RWPE2 (cell line): Measurements from ENCODE around the gene WDR46.
"Not testable (repeated sequence)": the region's sequence is repeated elsewhere in the genome, so short reads cannot be mapped to it uniquely, and the experiment has no call there.

ENCODE experiments used
- ATAC-seq: fragments of 200-7000 bp; cut with Tn5 transposase; 3 replicates; pipeline ENCODE4 v1.9.1; 2021; ENCODE audit warnings: low read depth
- DNase-seq: peaks from one replicate; pipeline ENCODE4 v3.0.0-alpha.2; 2020; ENCODE audit warnings: low spot score
- H3K27ac ChIP-seq: fragments of 450-650 bp; 2 replicates; pipeline ENCODE4 v1.5.1; 2017; ENCODE audit warnings: mild to moderate bottlenecking; ENCODE audit not compliant: poor library complexity, severe bottlenecking
- H3K27me3 ChIP-seq: fragments of 250-450 bp; sonication (Bioruptor Pico); 2 replicates; pipeline ENCODE4 v1.5.1; 2021; ENCODE audit warnings: mild to moderate bottlenecking, moderate library complexity; ENCODE audit not compliant: insufficient read depth, poor library complexity, severe bottlenecking
- H3K36me3 ChIP-seq: fragments of 250-450 bp; sonication (Bioruptor Pico); 2 replicates; pipeline ENCODE4 v1.5.1; 2020; ENCODE audit warnings: low read depth, mild to moderate bottlenecking, moderate library complexity
- H3K4me1 ChIP-seq: fragments of 250-450 bp; sonication (Bioruptor Pico); 2 replicates; pipeline ENCODE4 v1.5.1; 2021; ENCODE audit warnings: mild to moderate bottlenecking, moderate library complexity; ENCODE audit not compliant: insufficient read depth, poor library complexity, severe bottlenecking
- H3K4me3 ChIP-seq: fragments of 250-450 bp; sonication (Bioruptor Pico); 2 replicates; pipeline ENCODE4 v1.5.1; 2021; ENCODE audit warnings: mild to moderate bottlenecking, moderate library complexity; ENCODE audit not compliant: severe bottlenecking
- H3K9me3 ChIP-seq: fragments of 250-450 bp; sonication (Bioruptor Pico); 2 replicates; pipeline ENCODE4 v1.5.1; 2021; ENCODE audit warnings: mild to moderate bottlenecking, moderate library complexity; ENCODE audit not compliant: severe bottlenecking
- CTCF ChIP-seq: fragments of 450-650 bp; IDR thresholded peaks from one replicate; pipeline ENCODE4 v1.5.1; 2017; ENCODE audit warnings: mild to moderate bottlenecking, moderate library complexity; ENCODE audit not compliant: poor library complexity, severe bottlenecking

Gene WDR46

GRCh38 chr6:33264015-33264414 lies 25.0 kb downstream of the WDR46 start:
- TF ChIP-seq CTCF: no peak
- Histone ChIP-seq H3K27ac (no peak overlapping the region), H3K9me3 (no peaks in the 10 kb centered on the region), H3K27me3 (no peaks in the 10 kb centered on the region), H3K4me1 (peaks cover 14% of the 10 kb centered on the region), H3K36me3 (peaks cover 90% of the 10 kb centered on the region), H3K4me3 (no peak overlapping the region)
- ATAC-seq (no peak), DNase-seq (no peak)

DNA sequence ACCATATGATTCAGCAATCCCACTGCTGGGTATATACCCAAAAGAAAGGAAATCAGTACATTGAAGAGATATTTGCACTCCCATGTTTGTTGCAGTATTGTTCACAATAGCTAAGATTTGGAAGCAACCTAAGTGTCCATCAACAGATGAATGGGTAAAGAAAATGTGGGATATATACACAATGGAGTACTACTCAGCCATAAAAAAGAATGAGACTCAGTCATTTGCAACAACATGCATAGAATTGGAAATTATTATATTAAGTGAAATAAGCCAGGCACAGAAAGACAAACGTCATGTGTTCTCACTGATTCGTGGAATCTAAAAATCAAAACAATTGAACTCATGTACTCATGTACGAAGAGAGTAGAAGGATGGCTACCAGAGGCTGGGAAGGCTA lies 26.5 kb downstream of the WDR46 start:
- DNase-seq, H3K27me3 ChIP-seq, ATAC-seq, H3K9me3 ChIP-seq, H3K4me3 ChIP-seq, H3K27ac ChIP-seq: not testable (repeated sequence)
- Histone ChIP-seq H3K4me1 (peaks cover 19% of the 10 kb centered on the region), H3K36me3 (peaks cover 84% of the 10 kb centered on the region)

- H3K27ac ChIP-seq: no peak overlapping the region
- H3K4me1 ChIP-seq: peaks cover 23% of the 10 kb centered on the region
- no peaks in the 10 kb centered on the region for H3K9me3 ChIP-seq
- ATAC-seq: peak; percentile 40
- H3K27me3 ChIP-seq: no peaks in the 10 kb centered on the region
- peaks cover 65% of the 10 kb centered on the region for H3K36me3 ChIP-seq
- no peak for DNase-seq
- no peak overlapping the region for H3K4me3 ChIP-seq
- TF ChIP-seq CTCF: no peak
Observed at GRCh38 chr6:33259032-33259431, 30.0 kb downstream of the WDR46 start.

GRCh38 chr6:33254591-33254990 lies 34.4 kb downstream of the WDR46 start:
- Histone ChIP-seq H3K36me3 (peaks cover 37% of the 10 kb centered on the region), H3K27ac (no peak overlapping the region)
- TF ChIP-seq CTCF: no peak

DNA sequence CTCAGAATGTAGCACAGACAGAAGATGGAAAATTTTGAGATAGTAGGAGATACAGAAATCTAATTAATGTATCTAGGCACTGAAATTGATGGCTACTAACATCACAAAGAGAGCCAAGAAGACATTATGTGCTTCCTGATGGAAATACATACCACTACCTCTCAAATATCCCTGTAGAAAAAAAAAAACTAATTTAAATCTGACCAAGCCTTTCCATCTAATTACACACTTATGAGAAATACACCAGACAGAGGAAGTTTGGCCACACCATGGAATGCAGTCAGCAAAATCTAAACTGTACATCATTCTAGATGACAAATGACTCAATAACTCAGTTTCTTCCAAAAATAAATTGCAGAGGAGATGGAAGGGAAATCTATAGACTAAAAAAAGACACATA lies 36.3 kb downstream of the WDR46 start:
- ATAC-seq: no peak
- peaks cover 25% of the 10 kb centered on the region for H3K36me3 ChIP-seq
- peaks cover 14% of the 10 kb centered on the region for H3K4me1 ChIP-seq
- DNase-seq: no peak
- H3K27me3 ChIP-seq: no peaks in the 10 kb centered on the region
- no peak overlapping the region for H3K4me3 ChIP-seq
- no peaks in the 10 kb centered on the region for H3K9me3 ChIP-seq
- H3K27ac ChIP-seq: no peak overlapping the region
- TF ChIP-seq CTCF: no peak

More at GRCh38 chr6:33254591-33254990, 34.4 kb downstream of the WDR46 start:
- no peak overlapping the region for H3K4me3 ChIP-seq
- H3K9me3 ChIP-seq: no peaks in the 10 kb centered on the region
- H3K27me3 ChIP-seq: no peaks in the 10 kb centered on the region
- no peak for ATAC-seq
- DNase-seq: no peak
- H3K4me1 ChIP-seq: peaks cover 23% of the 10 kb centered on the region
